ENCODE results near the gene LMO2. TPM values are rescaled to one million over a fixed set of nuclear protein-coding genes. Genes with fewer than 3 reads are reported as not detected.
A peak's percentile ranks its signal among the peaks of the same experiment; 100 is the strongest.
"Not testable (repeated sequence)": the region's sequence is repeated elsewhere in the genome, so short reads cannot be mapped to it uniquely, and the experiment has no call there.

LMO2 gene
- total RNA-seq, 1 donor from 2014 or later: 15.2 TPM

- no peak for DNase-seq
Observed at GRCh38 chr11:33861386-33861785, 30.5 kb downstream of the LMO2 start.

- DNase-seq: no peak
Observed at GRCh38 chr11:33860926-33861325, 30.9 kb downstream of the LMO2 start.

- no peak for DNase-seq
Observed at GRCh38 chr11:33859306-33859705, 32.6 kb downstream of the LMO2 start.

DNA sequence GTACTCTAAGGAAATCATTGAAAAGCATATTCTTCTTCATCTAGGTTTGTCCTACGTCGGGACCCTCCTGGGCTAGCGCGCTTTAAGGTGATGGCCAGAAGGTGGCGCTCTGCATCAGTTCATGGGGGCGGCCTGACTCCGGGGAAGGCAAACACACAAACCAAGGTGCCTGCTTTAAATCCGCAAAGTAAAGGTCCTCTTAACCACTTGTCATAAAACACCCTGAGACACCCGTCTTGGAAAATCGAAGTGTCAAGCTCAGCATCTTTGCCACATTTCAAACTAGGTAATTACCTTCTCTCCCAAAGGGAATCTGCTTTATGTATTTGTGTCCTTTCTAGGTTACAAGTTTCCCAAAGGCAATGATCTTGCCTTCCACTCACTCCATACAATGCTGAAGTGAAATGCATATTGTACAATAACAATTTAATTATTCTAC, 33.9 kb downstream of the LMO2 start:
- peak; percentile 33 for DNase-seq

GRCh38 chr11:33855500-33855899, 36.4 kb downstream of the LMO2 start:
- no peak for DNase-seq

GRCh38 chr11:33848717-33849390, 43.0 kb downstream of the LMO2 start:
- no peak for DNase-seq

GRCh38 chr11:33847251-33847650, 44.6 kb downstream of the LMO2 start:
- no peak for DNase-seq

- DNase-seq: no peak
Observed at GRCh38 chr11:33844236-33844635, 47.6 kb downstream of the LMO2 start.

GRCh38 chr11:33843018-33843417, 48.9 kb downstream of the LMO2 start:
- DNase-seq: no peak

DNA sequence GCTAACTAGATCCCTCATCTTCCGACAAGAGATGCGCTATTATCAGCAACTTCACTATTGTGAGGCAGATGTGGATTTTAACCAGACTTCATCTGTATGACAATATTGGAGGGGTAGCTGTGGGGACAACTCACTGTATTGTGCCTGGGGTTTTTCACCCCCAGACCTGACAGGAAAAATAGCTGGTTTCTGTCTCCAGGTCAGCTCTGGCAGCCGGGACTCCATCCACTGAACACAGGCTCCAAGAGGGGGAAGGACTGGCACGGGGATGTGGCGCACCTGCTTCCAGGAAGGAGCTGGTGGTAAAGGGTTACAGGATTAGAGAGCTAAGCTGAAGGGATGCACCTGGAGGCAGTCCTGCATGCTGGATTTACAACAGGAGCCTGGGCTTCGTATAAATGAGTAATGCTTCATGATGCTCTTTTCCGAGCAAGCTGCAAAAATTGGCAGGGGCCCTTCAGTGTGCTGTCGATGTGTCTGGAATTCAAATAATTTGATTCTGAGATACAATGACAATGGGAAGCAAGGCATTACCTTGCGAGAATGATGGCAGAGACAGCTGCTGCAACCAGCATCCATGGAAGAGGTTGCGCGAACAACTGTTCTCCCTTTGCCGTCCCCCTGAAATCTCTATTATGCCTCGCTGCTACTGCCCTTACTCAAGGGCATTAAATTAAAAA, 49.5 kb downstream of the LMO2 start:
- DNase-seq: no peak

- DNase-seq: not testable (repeated sequence)
Observed at GRCh38 chr11:33838234-33838633, 53.6 kb downstream of the LMO2 start.

DNA sequence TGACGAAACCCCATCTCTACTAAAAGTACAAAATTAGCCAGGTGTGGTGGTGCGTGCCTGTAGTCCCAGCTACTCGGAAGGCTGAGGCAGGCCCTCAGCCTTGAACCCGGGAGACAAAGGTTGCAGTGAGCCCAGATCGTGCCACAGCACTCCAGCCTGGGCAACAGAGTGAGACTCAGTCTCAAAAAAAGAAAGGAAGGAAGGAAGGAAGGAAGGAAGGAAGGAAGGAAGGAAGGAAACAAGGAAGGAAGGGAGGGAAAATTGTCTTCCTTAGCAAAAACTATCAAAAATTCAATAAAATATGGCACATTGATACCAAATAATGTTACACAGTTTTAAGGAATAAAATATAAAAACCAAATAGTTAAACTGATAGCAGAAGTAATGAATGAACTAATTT, 54.5 kb downstream of the LMO2 start:
- DNase-seq: not testable (repeated sequence)

DNA sequence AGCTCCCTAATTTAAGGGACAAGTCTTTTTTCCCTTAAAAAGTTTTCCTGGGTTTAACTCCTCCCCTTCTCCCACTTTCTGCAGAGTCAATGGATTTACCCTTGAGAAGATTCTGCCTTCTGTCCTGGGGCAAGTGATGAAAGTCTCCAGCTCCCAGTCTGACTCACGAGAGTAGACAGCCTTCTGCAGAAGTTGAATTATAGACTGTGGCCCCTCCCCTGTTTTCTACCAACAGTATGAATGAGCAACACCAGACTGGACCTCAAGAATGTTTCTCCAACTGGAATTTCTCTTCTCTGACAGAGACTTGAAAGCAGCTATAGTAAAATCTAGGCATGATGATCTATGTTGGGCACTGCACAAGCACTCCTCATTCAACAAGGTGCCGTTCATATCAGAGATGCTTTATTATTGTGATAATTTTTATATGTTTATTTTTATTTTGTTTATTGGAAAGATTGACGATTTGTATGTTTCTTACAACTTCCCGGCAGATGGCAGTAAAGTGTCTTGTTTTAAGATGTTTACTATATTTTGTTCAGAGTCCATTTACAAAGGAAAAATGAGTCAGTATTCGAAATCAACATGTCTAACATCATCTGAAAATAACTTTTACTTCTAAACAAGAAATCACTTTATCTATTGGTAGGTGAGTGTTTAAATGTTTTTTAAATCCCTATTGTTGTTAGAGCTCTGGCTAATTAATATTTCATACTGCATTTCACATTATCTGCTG, 56.6 kb downstream of the LMO2 start:
- DNase-seq: no peak

- no peak for DNase-seq
Observed at GRCh38 chr11:33832676-33833075, 59.2 kb downstream of the LMO2 start.

DNA sequence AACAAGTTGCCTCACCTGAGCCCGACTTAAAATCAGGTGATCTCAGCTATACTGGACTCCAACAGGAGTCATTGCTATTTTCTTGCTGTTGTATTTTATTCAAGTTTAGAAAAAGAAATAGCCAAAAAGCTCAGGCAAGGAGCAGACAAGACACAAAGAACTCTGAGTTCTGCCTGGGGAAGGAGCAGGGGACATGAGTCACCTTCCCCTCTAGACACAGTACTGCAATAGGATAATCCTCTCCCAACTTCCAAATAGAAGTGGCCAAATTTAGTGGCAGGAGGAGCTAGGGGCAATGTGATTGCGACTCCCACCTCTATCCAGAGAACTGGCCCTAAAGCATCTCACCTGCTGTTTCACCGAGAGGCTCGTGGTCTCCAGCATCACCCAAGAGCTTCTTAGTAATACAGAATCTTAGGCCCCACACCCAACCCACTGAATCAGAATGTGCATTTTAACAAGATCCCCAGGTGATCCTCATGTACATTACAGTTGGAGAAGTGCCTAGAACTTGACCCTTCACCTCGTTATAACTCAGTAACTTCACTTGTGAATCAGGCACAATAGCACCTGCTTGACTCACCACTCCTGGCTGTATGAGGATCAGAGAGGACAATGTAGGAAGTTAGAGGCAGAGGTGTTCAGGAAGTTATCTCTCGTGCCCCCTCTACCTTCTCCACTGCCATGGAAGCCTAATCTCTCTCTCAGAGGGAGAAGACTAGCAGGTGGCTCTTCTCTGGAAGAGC, 60.8 kb downstream of the LMO2 start:
- no peak for DNase-seq

DNA sequence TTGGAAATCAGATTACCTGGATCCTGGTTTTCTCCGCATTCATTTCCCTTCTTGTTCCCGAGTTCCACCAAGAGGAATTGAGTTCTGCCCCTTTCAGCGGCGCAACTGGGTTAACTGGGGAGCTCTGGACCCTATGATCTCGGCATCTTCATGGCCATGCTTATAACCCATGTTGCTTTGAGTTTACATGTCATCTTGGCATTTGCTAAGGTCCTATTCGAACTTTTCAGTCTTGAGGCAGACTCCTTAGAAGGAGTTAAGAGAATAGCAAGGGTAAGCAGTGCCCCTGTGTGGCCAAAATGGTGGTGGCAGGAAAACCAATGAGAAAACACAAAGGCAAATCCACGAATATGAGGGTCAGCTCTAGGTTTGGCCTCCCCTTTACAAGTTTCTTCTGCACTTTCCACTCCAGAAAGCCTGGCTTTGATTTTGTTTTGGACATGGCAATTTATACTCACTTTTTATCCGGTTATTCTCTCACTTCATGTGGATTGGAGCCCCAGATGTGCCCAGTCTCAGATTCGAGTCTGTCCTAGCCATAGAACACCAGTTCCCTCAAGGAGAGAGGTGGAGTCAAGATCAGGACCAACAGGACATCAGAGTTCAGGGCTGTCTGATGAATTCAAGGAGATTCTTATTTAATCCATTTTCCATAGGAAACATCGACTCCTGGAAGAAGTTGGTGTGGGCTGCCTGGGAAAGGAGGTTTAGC, 62.3 kb downstream of the LMO2 start:
- DNase-seq: peak; percentile 62

DNA sequence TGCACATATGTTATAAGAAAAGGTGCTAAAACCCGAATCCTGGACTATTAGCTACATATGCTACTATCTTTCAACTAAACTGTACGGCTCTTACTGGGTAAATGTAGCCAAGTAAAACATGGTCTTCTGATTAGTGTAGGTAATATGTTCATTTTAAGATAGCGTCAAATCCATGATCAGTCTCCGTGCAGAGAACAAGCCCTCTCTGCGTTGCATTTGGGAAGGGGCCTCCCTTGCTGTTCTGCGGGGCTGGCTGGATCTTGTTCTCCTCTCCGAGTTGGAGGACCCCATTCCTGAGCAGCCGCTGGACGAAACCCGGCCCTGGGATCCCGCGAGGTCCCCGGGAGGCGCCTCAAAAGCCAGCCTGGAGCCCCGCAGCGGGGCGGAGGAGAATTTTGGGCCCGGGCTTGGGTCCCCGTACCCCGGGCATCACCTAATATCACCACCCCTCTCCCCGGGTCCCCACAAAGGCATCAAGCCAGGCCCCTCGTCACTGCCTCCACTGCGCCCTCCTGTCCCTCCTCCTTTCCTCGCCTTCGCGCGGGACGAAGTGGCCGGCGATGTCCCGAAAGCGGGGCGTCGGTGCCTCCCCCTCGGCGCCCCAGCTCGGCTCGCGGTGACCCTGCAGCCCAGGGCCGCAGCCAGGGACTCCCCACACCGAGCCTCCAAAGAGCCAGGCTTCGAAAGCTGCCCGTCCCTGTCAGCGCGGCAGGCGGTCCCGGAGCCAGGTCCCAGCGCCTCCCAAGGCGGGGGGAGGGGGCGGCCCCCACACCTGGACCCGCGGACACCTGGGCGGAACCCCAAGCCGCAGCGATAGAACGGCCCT, 63.1 kb downstream of the LMO2 start:
- no peak for DNase-seq

DNA sequence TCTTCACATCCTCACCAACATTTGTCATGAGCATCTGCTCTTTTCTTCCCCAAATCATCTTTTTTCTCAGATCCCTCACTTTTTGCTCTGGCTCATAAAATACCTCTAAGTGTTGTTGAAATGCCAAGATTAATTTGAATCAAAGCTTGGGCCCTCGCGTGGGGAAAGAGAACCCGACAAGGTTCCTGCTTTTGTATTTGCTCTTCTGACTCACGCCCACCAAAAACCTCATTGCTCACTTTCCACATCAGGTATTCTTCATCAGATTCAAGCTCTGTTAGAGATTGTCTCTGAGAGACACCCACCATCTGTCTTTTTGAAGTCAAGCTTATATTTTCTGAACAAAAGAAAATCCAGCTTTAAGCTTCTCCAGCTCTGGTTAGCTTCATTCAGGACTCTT, 64.7 kb downstream of the LMO2 start:
- DNase-seq: no peak

GRCh38 chr11:33825854-33826560, 65.9 kb downstream of the LMO2 start:
- DNase-seq: no peak

- not testable (repeated sequence) for DNase-seq
Observed at GRCh38 chr11:33822981-33823380, 68.9 kb downstream of the LMO2 start.
